Astrocyte of the spinal cord (primary cell): ENCODE results near the gene HDAC10.

Experiments
- DNase-seq: peaks from one replicate; pipeline ENCODE4 v3.0.0; 2011; ENCODE audit warnings: low read depth, low spot score
- H3K4me3 ChIP-seq: 2 replicates; pipeline ENCODE4 v1.5.1; 2011; ENCODE audit warnings: low read depth, mild to moderate bottlenecking, low read length, moderate library complexity
- in situ Hi-C: cut with HindIII; loops from 2 replicates; pipeline ENCODE4 v1.10.0; 2017; ENCODE audit warnings: low sequenced_read_pairs
- TF ChIP-seq, protein P1 (sequence below): IDR thresholded peaks from 2 replicates; pipeline ENCODE4 v1.5.1; 2012; ENCODE audit warnings: low read depth, mild to moderate bottlenecking, low read length, inconsistent platforms

Gene HDAC10

DNA sequence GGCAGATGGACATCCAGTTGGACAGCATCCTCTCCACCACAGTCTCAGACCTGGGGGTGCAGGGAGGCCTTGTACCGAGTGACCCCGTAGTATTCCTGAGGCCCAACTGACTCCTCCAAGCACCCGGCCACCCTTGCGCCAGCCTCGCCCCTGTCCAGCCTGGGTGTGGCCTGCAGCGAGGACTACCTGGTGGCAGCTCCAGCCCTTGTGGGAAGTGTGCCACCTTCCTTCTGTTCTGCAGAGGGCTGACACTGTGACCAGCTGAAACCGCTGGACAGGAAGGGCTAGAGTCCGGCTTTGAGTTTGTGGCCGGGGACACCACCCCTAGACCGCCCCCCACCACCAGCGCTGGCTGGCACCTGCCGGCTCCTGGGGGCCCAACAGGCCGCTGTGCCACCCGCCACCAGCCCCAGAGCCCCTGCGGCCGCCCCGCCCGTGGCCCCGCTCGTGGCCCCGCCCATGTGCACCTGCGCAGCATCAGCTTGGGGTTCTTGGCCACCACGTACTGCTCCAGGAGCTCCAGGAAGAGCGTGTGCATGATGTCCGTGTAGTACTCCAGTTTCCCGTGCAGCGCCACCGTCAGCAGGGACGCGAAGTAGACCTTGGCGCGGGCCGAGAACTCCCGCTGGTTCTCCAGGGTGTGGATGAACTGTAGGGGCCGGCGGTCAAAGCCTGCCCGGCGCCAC, 29.1 kb upstream of the HDAC10 start:
- no peak for DNase-seq
- in situ Hi-C loops, result no loop called here
- no peak overlapping the region for H3K4me3 ChIP-seq
- TF ChIP-seq, protein P1, sequence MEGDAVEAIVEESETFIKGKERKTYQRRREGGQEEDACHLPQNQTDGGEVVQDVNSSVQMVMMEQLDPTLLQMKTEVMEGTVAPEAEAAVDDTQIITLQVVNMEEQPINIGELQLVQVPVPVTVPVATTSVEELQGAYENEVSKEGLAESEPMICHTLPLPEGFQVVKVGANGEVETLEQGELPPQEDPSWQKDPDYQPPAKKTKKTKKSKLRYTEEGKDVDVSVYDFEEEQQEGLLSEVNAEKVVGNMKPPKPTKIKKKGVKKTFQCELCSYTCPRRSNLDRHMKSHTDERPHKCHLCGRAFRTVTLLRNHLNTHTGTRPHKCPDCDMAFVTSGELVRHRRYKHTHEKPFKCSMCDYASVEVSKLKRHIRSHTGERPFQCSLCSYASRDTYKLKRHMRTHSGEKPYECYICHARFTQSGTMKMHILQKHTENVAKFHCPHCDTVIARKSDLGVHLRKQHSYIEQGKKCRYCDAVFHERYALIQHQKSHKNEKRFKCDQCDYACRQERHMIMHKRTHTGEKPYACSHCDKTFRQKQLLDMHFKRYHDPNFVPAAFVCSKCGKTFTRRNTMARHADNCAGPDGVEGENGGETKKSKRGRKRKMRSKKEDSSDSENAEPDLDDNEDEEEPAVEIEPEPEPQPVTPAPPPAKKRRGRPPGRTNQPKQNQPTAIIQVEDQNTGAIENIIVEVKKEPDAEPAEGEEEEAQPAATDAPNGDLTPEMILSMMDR, result no peak

DNA sequence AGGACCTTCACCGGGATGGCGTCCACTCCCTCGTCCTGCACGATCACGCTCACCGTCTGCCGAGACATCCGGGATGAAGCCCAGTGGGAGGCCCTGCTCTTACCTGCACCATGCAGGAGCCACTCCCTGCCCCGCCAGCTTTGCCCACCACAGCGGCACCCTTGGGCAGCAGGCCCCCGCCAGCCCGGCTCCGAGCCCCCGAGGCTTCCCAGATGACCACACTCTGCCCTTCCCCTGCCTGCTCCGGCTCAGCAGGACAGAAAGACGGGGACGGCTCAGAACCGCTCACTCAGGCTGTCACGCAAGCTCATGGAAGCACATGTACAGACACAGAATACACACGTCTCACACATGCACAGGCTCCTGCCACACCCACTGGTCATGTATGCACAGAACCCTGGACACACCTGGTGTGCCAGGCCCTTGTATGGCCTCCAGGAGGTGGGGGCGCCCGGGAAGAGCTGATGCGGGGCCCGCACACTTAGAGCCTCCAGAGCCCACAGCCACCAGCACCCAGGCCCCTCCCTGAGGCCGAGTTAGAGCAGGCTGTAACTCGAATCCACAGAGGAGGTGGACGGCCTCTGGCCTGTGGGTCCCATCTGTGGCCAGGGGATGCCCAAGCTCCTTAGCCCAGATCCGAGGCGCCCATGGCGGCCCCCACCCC, 28.0 kb upstream of the HDAC10 start:
- no peak overlapping the region for H3K4me3 ChIP-seq
- no peak for DNase-seq
- TF ChIP-seq, protein P1, result no peak
- in situ Hi-C loops, result no loop called here

DNA sequence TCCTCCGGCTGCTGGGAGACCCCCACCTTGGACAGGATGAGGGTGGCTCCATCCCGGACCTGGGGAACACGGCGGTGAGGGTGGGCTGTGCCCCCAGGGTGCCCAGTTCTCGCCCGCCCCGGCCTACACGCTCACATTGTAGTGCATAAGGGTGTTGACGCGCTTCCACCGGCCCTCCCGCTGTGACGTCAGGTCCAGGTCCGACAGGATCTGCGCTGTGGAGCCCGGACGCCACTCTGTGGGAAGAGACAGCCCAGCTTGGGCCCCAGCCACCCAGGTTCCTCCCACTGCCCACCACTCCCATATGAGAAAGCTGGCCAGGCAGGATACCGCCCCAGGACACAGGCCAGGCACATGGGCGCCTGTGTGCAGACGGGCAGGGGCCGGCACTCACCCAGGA, 27.4 kb upstream of the HDAC10 start:
- in situ Hi-C loops, result no loop called here
- TF ChIP-seq, protein P1, result no peak
- H3K4me3 ChIP-seq, result no peak overlapping the region
- no peak for DNase-seq

DNA sequence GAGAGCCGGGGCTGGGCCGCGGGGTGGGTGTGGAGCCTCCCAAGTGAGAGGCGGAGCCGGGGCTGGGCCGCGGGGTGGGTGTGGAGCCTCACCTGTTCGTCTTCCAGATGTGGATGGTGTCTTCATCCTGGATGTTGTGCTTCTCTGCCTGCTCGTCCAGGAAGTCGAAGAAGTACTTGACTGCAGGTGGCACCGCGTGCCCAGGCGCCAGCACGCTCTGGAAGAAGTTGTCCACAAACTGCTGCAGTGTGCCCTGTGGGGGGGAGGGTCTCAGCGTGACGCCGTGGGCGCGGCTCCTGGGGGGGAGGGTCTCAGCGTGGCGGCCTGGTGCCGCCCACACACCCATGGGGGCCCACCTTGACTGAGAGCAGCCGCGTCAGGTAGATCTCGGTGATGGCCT, 26.7 kb upstream of the HDAC10 start:
- TF ChIP-seq, protein P1, result no peak
- H3K4me3 ChIP-seq, result no peak overlapping the region
- no peak for DNase-seq
- in situ Hi-C loops, result no loop called here

DNA sequence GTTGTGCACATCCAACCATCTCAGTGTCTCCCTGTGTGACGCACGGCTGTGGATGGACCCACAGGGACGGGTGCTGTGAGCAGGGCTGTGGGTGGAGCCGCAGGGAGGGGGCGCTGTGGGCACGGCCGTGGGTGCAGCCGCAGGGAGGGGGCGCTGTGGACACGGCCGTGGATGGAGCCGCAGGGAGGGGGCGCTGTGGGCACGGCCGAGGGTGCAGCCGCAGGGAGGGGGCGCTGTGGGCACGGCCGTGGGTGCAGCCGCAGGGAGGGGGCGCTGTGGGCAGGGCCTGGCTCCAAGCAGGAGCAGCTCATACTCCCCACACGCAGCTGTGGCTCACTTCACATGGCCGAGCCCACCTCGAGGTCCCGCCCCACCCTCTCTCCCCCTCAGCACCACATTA, 25.1 kb upstream of the HDAC10 start:
- TF ChIP-seq, protein P1, result peak; percentile 47
- no peak overlapping the region for H3K4me3 ChIP-seq
- in situ Hi-C loops, result no loop called here
- peak; percentile 49 for DNase-seq

DNA sequence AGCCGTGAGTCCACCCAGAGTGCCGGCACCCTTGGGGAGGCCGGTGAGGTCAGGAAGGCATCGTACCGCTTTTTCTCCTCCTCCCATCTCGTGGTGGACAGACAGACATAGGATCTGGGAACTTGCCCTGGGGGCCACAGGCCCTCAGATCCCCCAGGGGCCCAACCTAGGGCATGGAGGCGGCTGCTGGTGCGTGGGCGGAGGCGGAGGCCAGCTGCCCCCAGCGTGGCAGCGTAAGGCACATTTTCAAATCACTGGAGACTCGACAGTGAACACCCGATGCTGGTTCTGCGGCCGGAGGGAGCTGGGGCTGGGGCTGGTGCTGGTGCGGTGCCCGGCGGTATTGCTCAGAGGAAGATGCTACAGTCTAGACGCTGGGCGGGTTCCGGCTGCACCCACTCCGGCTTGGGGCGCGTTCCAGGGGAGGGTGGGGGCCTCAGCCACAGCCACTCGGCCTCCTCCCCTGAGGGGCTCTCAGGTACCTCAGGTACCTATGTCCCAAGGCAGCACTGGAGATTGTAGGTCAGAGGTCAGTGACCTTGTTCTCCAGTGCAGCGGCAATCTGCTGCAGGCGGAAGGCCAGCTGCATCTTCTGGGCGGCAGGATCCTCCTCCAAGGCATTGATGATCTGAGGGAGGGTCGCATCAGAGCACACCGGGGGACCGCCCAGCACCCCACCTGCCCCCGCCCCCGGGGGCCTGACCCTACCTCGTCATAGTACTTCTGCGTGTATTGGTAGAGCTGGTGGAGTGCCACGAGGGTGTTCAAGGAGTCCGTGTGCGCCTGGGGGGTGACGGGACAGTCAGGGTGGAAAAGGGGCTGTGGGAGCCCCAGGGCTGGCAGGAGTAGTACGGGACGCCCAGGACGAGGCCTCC, 24.4 kb upstream of the HDAC10 start:
- in situ Hi-C loops, result no loop called here
- H3K4me3 ChIP-seq, result no peak overlapping the region
- TF ChIP-seq, protein P1, result no peak
- no peak for DNase-seq
